IPS-20b (cell line): ENCODE results near the gene STK4.

Experiments
- H3K27ac ChIP-seq: one replicate; pipeline ENCODE4 v1.5.1; 2013; ENCODE audit warnings: low read length
- H3K27me3 ChIP-seq: 2 replicates; pipeline ENCODE4 v1.6.1; 2013; ENCODE audit warnings: mild to moderate bottlenecking, low read length, inconsistent platforms; ENCODE audit not compliant: insufficient read depth
- H3K36me3 ChIP-seq: 2 replicates; pipeline ENCODE4 v1.6.1; 2013; ENCODE audit warnings: low read depth, mild to moderate bottlenecking, inconsistent platforms, low read length, moderate library complexity; ENCODE audit not compliant: insufficient read depth
- H3K4me1 ChIP-seq: 2 replicates; pipeline ENCODE4 v1.6.1; 2013; ENCODE audit warnings: mild to moderate bottlenecking, control low read depth, inconsistent platforms, low read length, moderate library complexity; ENCODE audit not compliant: insufficient read depth
- H3K4me3 ChIP-seq: 2 replicates; pipeline ENCODE4 v1.5.1; 2013; ENCODE audit warnings: mild to moderate bottlenecking, low read length, inconsistent platforms
- H3K9ac ChIP-seq: 2 replicates; pipeline ENCODE4 v1.6.1; 2013; ENCODE audit warnings: low read depth, mild to moderate bottlenecking, inconsistent platforms, low read length, moderate library complexity
- H3K9me3 ChIP-seq: 2 replicates; pipeline ENCODE4 v1.6.1; 2013; ENCODE audit warnings: mild to moderate bottlenecking, low read depth, low read length, inconsistent platforms; ENCODE audit not compliant: insufficient read depth

STK4 gene

GRCh38 chr20:45111799-45112471 lies 145.6 kb downstream of the STK4 start:
- H3K27ac ChIP-seq = no peak overlapping the region
- no peaks in the 10 kb centered on the region for H3K9me3 ChIP-seq
- H3K36me3 ChIP-seq = no peaks in the 10 kb centered on the region
- H3K4me3 ChIP-seq = no peak overlapping the region
- no peaks in the 10 kb centered on the region; the same call in 1 of the 2 replicates for H3K27me3 ChIP-seq
- no peak overlapping the region for H3K9ac ChIP-seq
- H3K4me1 ChIP-seq = no peaks in the 10 kb centered on the region; the same call in 1 of the 2 replicates

GRCh38 chr20:45112754-45113153 lies 146.4 kb downstream of the STK4 start:
- Histone ChIP-seq H3K4me3 (no peak overlapping the region), H3K27me3 (no peaks in the 10 kb centered on the region; the same call in 1 of the 2 replicates), H3K4me1 (no peaks in the 10 kb centered on the region; the same call in 1 of the 2 replicates), H3K9me3 (no peaks in the 10 kb centered on the region), H3K9ac (no peak overlapping the region), H3K36me3 (no peaks in the 10 kb centered on the region), H3K27ac (no peak overlapping the region)

- Histone ChIP-seq H3K9ac (no peak overlapping the region), H3K9me3 (no peaks in the 10 kb centered on the region), H3K27me3 (no peaks in the 10 kb centered on the region; the same call in 1 of the 2 replicates), H3K36me3 (no peaks in the 10 kb centered on the region), H3K27ac (no peak overlapping the region), H3K4me3 (no peak overlapping the region), H3K4me1 (no peaks in the 10 kb centered on the region; the same call in 1 of the 2 replicates)
These were observed 147.6 kb downstream of the STK4 start for GRCh38 chr20:45113865-45114264.

GRCh38 chr20:45114465-45115385 lies 148.4 kb downstream of the STK4 start, which contains the start of gene WFDC5:
TSS of gene WFDC5 (minus strand) at chr20:45115174. CDS start at chr20:45115083, 91 bp downstream.
- Histone ChIP-seq H3K9me3 (no peaks in the 10 kb centered on the region), H3K4me3 (no peak within 1 kb of the TSS)

GRCh38 chr20:45115386-45115774 lies 149.1 kb downstream of the STK4 start:
- H3K27ac ChIP-seq = no peak overlapping the region
- H3K4me3 ChIP-seq = no peak overlapping the region
- no peaks in the 10 kb centered on the region; the same call in 1 of the 2 replicates for H3K27me3 ChIP-seq
- no peak overlapping the region for H3K9ac ChIP-seq
- H3K9me3 ChIP-seq = no peaks in the 10 kb centered on the region
- H3K36me3 ChIP-seq = no peaks in the 10 kb centered on the region
- H3K4me1 ChIP-seq = no peaks in the 10 kb centered on the region; the same call in 1 of the 2 replicates

More at GRCh38 chr20:45114465-45115385, 148.4 kb downstream of the STK4 start, which contains the start of gene WFDC5:
- Histone ChIP-seq H3K9ac (no peak within 1 kb of the TSS), H3K36me3 (no peaks in the 10 kb centered on the region), H3K27me3 (no peaks in the 10 kb centered on the region; the same call in 1 of the 2 replicates), H3K27ac (no peak within 1 kb of the TSS), H3K4me1 (no peaks in the 10 kb centered on the region; the same call in 1 of the 2 replicates)

GRCh38 chr20:45115829-45116228 lies 149.5 kb downstream of the STK4 start:
- Histone ChIP-seq H3K36me3 (no peaks in the 10 kb centered on the region), H3K27me3 (no peaks in the 10 kb centered on the region; the same call in 1 of the 2 replicates), H3K27ac (no peak overlapping the region), H3K4me1 (no peaks in the 10 kb centered on the region; the same call in 1 of the 2 replicates), H3K9me3 (no peaks in the 10 kb centered on the region), H3K4me3 (no peak overlapping the region), H3K9ac (no peak overlapping the region)

GRCh38 chr20:45117581-45117980 lies 151.3 kb downstream of the STK4 start:
- H3K27me3 ChIP-seq = no peaks in the 10 kb centered on the region; the same call in 1 of the 2 replicates
- H3K9ac ChIP-seq = no peak overlapping the region
- H3K27ac ChIP-seq = no peak overlapping the region
- no peak overlapping the region for H3K4me3 ChIP-seq
- no peaks in the 10 kb centered on the region for H3K4me1 ChIP-seq
- no peaks in the 10 kb centered on the region for H3K36me3 ChIP-seq
- no peaks in the 10 kb centered on the region for H3K9me3 ChIP-seq

- H3K27ac ChIP-seq = no peak overlapping the region
- H3K36me3 ChIP-seq = no peaks in the 10 kb centered on the region
- no peak overlapping the region for H3K4me3 ChIP-seq
- H3K9me3 ChIP-seq = no peaks in the 10 kb centered on the region
- no peaks in the 10 kb centered on the region; the same call in 1 of the 2 replicates for H3K27me3 ChIP-seq
- no peaks in the 10 kb centered on the region for H3K4me1 ChIP-seq
- H3K9ac ChIP-seq = no peak overlapping the region
These were observed 151.7 kb downstream of the STK4 start for GRCh38 chr20:45118028-45118427.

GRCh38 chr20:45119556-45120266 lies 153.4 kb downstream of the STK4 start:
- no peak overlapping the region for H3K9ac ChIP-seq
- H3K4me3 ChIP-seq = no peak overlapping the region
- no peaks in the 10 kb centered on the region; the same call in 1 of the 2 replicates for H3K27me3 ChIP-seq
- H3K9me3 ChIP-seq = no peaks in the 10 kb centered on the region
- no peaks in the 10 kb centered on the region for H3K36me3 ChIP-seq
- no peak overlapping the region for H3K27ac ChIP-seq
- no peaks in the 10 kb centered on the region for H3K4me1 ChIP-seq

- Histone ChIP-seq H3K4me1 (no peaks in the 10 kb centered on the region), H3K9me3 (no peaks in the 10 kb centered on the region), H3K27ac (no peak overlapping the region), H3K27me3 (no peaks in the 10 kb centered on the region; the same call in 1 of the 2 replicates), H3K4me3 (no peak overlapping the region), H3K9ac (no peak overlapping the region), H3K36me3 (no peaks in the 10 kb centered on the region)
These were observed 155.1 kb downstream of the STK4 start for GRCh38 chr20:45121388-45121787.

- Histone ChIP-seq H3K9ac (no peak within 1 kb of the TSS), H3K27me3 (peaks cover 5% of the 10 kb centered on the region; the same call in 1 of the 2 replicates), H3K36me3 (no peaks in the 10 kb centered on the region), H3K4me3 (no peak within 1 kb of the TSS), H3K4me1 (no peaks in the 10 kb centered on the region), H3K27ac (no peak within 1 kb of the TSS), H3K9me3 (no peaks in the 10 kb centered on the region)
These were observed 158.1 kb downstream of the STK4 start, which contains the start of gene WFDC12 for GRCh38 chr20:45124365-45124764. TSS of gene WFDC12 (minus strand) at chr20:45124465. CDS start at chr20:45124447, 18 bp downstream.
